ENCODE measurements around the gene CYP26A1.
A peak's percentile ranks its signal among the peaks of the same experiment; 100 is the strongest.
"Not testable (repeated sequence)": the region's sequence is repeated elsewhere in the genome, so short reads cannot be mapped to it uniquely, and the experiment has no call there.

Gene CYP26A1

GRCh38 chr10:93080350-93081046 is 6.8 kb downstream of the CYP26A1 start:
- peak; percentile 30 for DNase-seq (ENCODE audit: low spot score)

GRCh38 chr10:93081318-93081717 is 7.6 kb downstream of the CYP26A1 start:
- no peak for DNase-seq (ENCODE audit: low spot score)

GRCh38 chr10:93081834-93082233 is 8.1 kb downstream of the CYP26A1 start:
- DNase-seq (ENCODE audit: low spot score), result no peak

- no peak for DNase-seq (ENCODE audit: low spot score)
Measured at GRCh38 chr10:93083743-93084539, 10.2 kb downstream of the CYP26A1 start.

DNA sequence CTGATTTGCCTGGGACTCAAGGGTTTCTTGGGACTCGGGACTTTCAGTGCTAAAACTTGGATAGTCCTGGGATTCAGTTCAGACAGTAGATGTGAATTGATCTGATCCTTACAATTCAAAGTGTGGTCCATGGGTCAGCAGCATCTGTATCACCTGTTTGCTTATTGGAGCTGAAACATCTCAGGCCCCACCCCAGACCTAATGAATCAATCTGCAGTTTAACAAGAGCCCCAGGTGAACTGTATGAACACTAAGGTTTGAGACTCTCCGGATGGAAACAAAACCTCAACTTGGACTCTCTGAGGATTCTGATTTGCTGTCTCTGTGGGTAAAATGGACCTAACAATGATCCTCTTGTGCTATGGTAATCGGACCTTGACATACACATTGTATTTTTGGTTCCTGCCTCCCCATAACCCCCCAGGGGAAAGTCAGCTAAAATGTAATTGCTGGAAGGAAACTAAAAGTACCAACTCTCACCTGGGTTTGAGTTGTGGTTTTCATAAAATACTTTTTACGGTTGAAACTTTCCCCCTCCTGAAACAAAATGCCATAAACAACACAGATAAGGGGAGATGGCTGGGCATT is 11.7 kb downstream of the CYP26A1 start:
- no peak for DNase-seq (ENCODE audit: low spot score)

DNA sequence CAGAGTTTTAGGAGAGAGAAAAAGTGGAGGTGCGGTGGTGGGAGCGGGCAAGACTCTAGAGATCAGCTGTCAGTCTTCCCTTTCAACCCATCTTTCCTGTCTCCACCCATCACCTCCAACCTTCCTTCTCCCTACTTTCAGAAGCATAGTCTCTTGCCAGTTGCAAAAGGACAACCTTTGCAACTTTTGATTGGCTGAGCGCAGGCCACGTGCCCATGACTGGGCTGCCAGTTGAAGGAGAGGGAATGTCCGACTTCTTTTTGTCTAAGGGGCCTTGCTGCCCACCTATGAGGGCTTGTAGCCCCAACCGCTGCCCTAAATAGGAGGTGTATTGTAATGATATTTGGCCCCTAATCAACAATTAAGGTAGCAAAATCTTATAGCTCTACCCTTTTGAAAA is 12.6 kb downstream of the CYP26A1 start:
- no peak for DNase-seq (ENCODE audit: low spot score)

DNA sequence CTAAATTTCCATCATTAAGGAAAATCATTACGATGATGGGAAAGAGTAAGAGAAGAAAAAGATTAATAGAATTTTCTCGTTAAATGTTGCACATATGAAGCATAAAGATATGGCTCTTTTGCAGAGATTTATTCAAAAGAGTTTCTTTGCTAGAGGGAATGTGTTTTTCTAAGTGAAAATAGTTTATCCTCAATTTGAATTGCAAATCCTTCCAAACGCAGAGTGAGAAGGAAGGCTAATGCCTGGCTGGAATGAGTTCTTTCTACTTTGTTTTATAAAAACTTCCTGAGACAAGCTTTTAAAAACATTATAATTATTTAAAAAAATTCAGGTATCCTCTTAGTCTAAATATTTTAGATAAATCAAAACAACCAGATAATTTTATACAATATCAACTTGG is 14.2 kb downstream of the CYP26A1 start:
- no peak for DNase-seq (ENCODE audit: low spot score)

- DNase-seq (ENCODE audit: low spot score), result no peak
Measured at GRCh38 chr10:93088466-93088865, 14.8 kb downstream of the CYP26A1 start.

DNA sequence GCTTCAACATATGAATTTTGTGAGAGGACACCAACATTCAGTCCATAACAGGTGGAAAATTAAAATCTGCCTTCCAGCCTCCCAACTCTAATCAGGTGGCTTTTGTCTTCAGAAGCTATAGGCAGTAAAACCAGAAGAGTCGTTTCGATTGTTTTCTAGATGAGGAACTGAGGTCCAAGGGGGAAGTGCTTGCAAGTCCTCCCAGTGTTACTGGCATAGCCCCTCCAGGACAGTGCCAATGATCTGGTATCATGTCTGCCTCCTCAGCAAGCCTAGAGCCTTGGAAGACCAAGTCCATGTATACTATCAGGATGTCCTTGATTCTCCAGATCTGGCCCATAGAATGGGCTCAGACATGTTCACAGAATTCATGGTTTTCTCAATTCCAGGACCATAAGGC is 16.9 kb downstream of the CYP26A1 start:
- DNase-seq (ENCODE audit: low spot score), result no peak

GRCh38 chr10:93091960-93092359 is 18.3 kb downstream of the CYP26A1 start:
- no peak for DNase-seq (ENCODE audit: low spot score)

GRCh38 chr10:93095225-93095624 is 21.5 kb downstream of the CYP26A1 start:
- DNase-seq (ENCODE audit: low spot score), result no peak

DNA sequence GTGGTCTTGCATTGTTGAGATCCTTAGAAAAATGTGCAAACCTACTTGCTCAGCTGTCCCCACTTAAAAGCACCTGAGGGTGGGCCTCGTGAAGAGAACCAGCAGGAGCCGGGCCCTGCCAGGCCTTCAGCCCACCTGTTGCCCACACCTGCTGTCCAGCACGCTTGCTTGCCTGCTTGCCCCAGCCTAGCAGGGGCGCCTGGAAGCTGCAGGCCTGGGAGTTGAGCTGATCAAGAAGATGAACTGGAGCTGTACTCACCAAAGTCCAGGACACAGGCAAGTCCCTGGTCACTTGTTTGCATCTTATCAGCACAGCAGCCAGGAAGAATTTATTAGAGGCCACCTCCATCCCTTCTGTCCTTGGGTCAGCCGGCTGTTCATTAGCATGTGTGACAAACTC is 23.2 kb downstream of the CYP26A1 start:
- DNase-seq (ENCODE audit: low spot score), result no peak

DNA sequence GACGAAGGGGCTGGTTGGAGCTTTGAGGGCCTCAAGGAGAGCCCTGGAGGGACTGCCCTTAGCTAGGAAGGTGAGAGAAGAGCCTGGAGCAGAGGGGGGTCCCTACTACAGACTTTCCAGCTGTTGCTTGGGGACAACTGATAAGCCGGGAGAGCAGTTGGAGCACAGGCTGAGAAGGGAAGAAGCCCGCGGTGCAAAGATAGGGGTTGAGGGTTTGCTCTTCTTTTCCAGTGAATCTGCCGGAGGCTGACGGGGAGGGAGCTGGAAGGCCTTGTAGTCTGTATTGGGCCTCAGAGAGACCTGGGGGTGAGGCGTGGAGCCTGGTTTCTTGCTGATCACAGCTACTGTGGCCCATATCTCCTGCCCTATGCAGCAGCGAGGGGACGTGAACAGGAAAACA is 23.7 kb downstream of the CYP26A1 start:
- no peak for DNase-seq (ENCODE audit: low spot score)

DNA sequence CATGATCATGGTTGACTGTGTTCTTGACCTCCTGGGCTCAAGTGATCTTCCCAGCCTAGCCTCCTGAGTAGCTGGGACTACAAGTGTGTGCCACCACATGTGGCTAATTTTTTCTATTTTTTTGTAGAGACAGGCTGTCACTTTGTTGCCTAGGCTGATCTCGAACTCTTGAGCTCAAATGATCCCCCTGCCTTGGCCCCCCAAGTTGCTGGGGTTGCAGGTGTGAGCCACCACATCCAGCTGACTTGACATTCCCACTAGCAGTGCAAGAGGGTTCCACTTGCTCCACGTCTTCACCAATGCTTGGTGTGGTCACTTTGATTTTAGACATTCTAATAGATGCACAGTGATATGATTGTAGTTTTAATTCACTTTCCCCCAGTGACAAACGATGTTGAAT is 25.1 kb downstream of the CYP26A1 start:
- no peak for DNase-seq (ENCODE audit: low spot score)

DNA sequence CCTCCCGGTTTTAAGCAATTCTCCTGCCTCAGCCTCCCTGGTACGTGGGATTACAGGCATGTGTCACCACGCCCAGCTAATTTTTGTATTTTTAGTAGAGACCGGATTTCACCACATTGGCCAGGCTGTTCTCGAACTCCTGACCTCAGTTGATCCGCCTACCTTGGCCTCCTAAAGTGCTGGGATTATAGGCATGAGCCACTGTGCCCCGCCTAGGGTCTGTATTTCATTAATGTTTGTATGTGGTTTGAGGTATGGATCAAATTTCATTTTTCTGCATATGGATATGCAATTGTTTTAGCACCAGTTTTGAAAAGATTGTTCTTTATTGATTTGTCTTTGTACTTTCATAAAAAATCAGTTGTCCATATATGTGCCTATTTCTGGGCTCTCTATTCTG is 26.0 kb downstream of the CYP26A1 start:
- no peak for DNase-seq (ENCODE audit: low spot score)

- DNase-seq (ENCODE audit: low spot score), result not testable (repeated sequence)
Measured at GRCh38 chr10:93101148-93101547, 27.5 kb downstream of the CYP26A1 start.

GRCh38 chr10:93103953-93104352 is 30.3 kb downstream of the CYP26A1 start:
- no peak for DNase-seq (ENCODE audit: low spot score)

GRCh38 chr10:93106631-93107072 is 33.0 kb downstream of the CYP26A1 start:
- DNase-seq (ENCODE audit: low spot score), result no peak

DNA sequence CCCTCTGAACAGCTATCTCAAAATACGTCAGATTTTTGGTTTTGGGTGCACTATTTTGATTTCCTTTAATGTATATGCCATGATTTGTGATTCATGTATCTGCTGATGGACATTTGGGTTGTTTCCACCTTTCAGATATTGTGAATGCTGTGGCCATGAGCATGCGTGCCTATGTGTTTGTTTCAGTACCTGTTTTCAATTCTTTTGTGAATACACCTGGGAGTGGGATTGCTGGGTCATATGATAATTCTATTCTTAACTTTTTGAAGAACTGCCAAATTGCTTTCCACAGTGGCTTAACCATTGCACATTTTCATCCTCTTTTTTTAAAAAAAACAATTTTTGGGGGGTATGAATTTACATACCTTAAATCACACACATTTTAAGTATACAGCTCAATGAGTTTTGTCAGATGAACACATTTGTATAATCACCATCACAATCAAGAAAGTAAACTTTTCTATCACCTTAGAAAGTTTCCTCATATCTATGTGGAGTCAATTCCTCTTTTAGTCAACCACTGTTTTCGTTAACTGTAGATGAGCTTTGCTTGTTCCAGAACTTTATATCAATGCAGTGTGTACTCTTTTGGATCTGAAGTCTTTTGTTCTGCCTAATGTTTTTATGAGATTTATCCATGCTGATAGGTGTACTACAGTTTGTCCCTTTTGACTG is 36.9 kb downstream of the CYP26A1 start:
- no peak for DNase-seq (ENCODE audit: low spot score)

GRCh38 chr10:93113042-93113441 is 39.3 kb downstream of the CYP26A1 start:
- DNase-seq (ENCODE audit: low spot score), result no peak

- peak; percentile 16 for DNase-seq (ENCODE audit: low spot score)
Measured at GRCh38 chr10:93115661-93116383, 42.1 kb downstream of the CYP26A1 start.

GRCh38 chr10:93121311-93121710 is 47.6 kb downstream of the CYP26A1 start:
- DNase-seq (ENCODE audit: low spot score), result no peak
